ENCODE data around the gene RRP7A. TPM values are rescaled to one million over a fixed set of nuclear protein-coding genes. Genes with fewer than 3 reads are reported as not detected.
"Not testable (repeated sequence)": the region's sequence is repeated elsewhere in the genome, so short reads cannot be mapped to it uniquely, and the experiment has no call there.

The RRP7A gene
- total RNA-seq, 2 experiments from 2014 or later = 45.4 to 48.3 TPM

DNA sequence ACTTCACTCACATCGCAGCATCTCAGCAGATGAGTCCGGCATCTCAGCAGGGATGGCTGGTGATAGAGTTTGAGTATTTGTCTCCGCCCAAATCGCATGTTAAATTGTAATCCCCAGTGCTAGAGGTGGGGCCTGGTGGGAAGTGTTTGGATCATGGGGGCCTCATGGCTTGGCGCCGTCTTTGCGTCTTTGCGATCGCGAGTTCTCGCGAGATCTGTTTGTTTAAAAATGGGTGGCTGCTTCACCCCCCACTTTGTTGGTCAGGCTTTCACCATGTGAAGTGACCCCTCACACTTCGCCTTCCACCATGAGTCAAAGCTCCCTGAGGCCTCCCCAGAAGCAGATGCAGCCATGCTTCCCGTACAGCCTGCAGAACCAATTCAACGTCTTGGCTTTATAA lies 3.0 kb upstream of the RRP7A start:
- DNase-seq (peak in 1 of 14 experiments; percentile 12), ATAC-seq (ENCODE audit: poor library complexity) (no peak)
- peaks cover 4% of the 10 kb centered on the region for H3K36me3 Mint-ChIP-seq (ENCODE audit: low read depth)
- H3K4me3 ChIP-seq (ENCODE audit: low read length) = no peak overlapping the region
- CTCF ChIA-PET = no interaction called here
- no peak overlapping the region for H3K27ac Mint-ChIP-seq
- H3K9me3 ChIP-seq (ENCODE audit: control insufficient read depth in 1 of 2, insufficient read depth in 1 of 2, low read length in 2 of 2) = no peaks in the 10 kb centered on the region
- no peak overlapping the region for H3K27ac ChIP-seq (ENCODE audit: low read depth in 1 of 2, low read length in 2 of 2)
- H3K4me1 Mint-ChIP-seq (ENCODE audit: low read depth) = peaks cover 14% of the 10 kb centered on the region
- intact Hi-C loops (cut with DNase I, micrococcal nuclease) = loop anchor here in 1 of 2 experiments (5.0 to 10.0 kb wide), 2 partner anchors 90 to 438 kb away; partner anchors contain the start of gene POLDIP3
- no peaks in the 10 kb centered on the region for H3K27me3 Mint-ChIP-seq
- H3K4me3 Mint-ChIP-seq = peak overlapping the region; percentile 25
- no peaks in the 10 kb centered on the region for H3K27me3 ChIP-seq (ENCODE audit: control insufficient read depth in 1 of 2, insufficient read depth in 2 of 2, low read length in 2 of 2)
- peaks cover 18% of the 10 kb centered on the region for H3K4me1 ChIP-seq (ENCODE audit: insufficient read depth, low read length)
- H3K9me3 Mint-ChIP-seq = no peaks in the 10 kb centered on the region
- no peak for TF ChIP-seq CTCF (IDR thresholded peaks at IDR 0.05)
- peaks cover 4% of the 10 kb centered on the region for H3K36me3 ChIP-seq (ENCODE audit: insufficient read depth, low read length)
- POLR2A ChIA-PET = no interaction called here

- Histone ChIP-seq H3K4me1 (ENCODE audit: insufficient read depth, low read length) (peaks cover 19% of the 10 kb centered on the region), H3K27ac (ENCODE audit: low read depth in 1 of 2, low read length in 2 of 2) (no peak overlapping the region), H3K4me3 (ENCODE audit: low read length) (no peak overlapping the region), H3K36me3 (ENCODE audit: insufficient read depth, low read length) (peaks cover 10% of the 10 kb centered on the region), H3K27me3 (ENCODE audit: control insufficient read depth in 1 of 2, insufficient read depth in 2 of 2, low read length in 2 of 2) (no peaks in the 10 kb centered on the region), H3K9me3 (ENCODE audit: control insufficient read depth in 1 of 2, insufficient read depth in 1 of 2, low read length in 2 of 2) (no peaks in the 10 kb centered on the region)
- no peak for DNase-seq
- TF ChIP-seq CTCF (IDR thresholded peaks at IDR 0.05) = no peak
- no peak for ATAC-seq (ENCODE audit: poor library complexity)
- ChIA-PET CTCF (interaction anchor here (0.9 kb wide), 1 partner anchor 40 kb away, joined by 3 read pairs; no protein-coding TSS in a partner anchor), POLR2A (no interaction called here)
- intact Hi-C loops (cut with DNase I, micrococcal nuclease) = loop anchor here in 1 of 2 experiments (2.0 to 10.0 kb wide), 3 partner anchors 60 to 436 kb away; partner anchors contain the start of gene POLDIP3
- Mint-ChIP-seq H3K4me3 (peak overlapping the region; percentile 90), H3K4me1 (ENCODE audit: low read depth) (peaks cover 14% of the 10 kb centered on the region), H3K9me3 (no peaks in the 10 kb centered on the region), H3K27ac (no peak overlapping the region), H3K27me3 (no peaks in the 10 kb centered on the region), H3K36me3 (ENCODE audit: low read depth) (peaks cover 12% of the 10 kb centered on the region)
Observed at GRCh38 chr22:42521228-42521546, 1.6 kb upstream of the RRP7A start.

GRCh38 chr22:42518638-42519524 lies 715 bp downstream of the RRP7A start:
- peak in 2 of 14 experiments; percentile 21 to 27 for DNase-seq
- H3K27me3 ChIP-seq (ENCODE audit: control insufficient read depth in 1 of 2, insufficient read depth in 2 of 2, low read length in 2 of 2); CTCF ChIA-PET; H3K9me3 ChIP-seq (ENCODE audit: control insufficient read depth in 1 of 2, insufficient read depth in 1 of 2, low read length in 2 of 2); H3K27me3 Mint-ChIP-seq; H3K9me3 Mint-ChIP-seq: not testable (repeated sequence)
- POLR2A ChIA-PET = interaction anchor here (1.1 kb wide), 1 partner anchor 96 kb away, joined by 3 read pairs; the partner anchor contains the start of gene POLDIP3
- H3K36me3 ChIP-seq (ENCODE audit: insufficient read depth, low read length) = peaks cover 26% of the 10 kb centered on the region
- H3K4me1 ChIP-seq (ENCODE audit: insufficient read depth, low read length) = peaks cover 19% of the 10 kb centered on the region
- Mint-ChIP-seq H3K36me3 (ENCODE audit: low read depth) (peaks cover 21% of the 10 kb centered on the region), H3K4me1 (ENCODE audit: low read depth) (peaks cover 14% of the 10 kb centered on the region), H3K4me3 (peak overlapping the region; percentile 100), H3K27ac (peak overlapping the region; percentile 92)
- peak overlapping the region; percentile 63 for H3K4me3 ChIP-seq (ENCODE audit: low read length)
- H3K27ac ChIP-seq (ENCODE audit: low read depth in 1 of 2, low read length in 2 of 2) = peak overlapping the region; percentile 57 to 64
- ATAC-seq (ENCODE audit: poor library complexity) = peak; percentile 50
- intact Hi-C loops (cut with DNase I, micrococcal nuclease) = loop anchor here in 1 of 2 experiments (2.0 kb wide), 1 partner anchor 18 kb away; no protein-coding TSS in a partner anchor

GRCh38 chr22:42517103-42517502 lies 2.5 kb downstream of the RRP7A start:
- not testable (repeated sequence) for H3K9me3 Mint-ChIP-seq

More at GRCh38 chr22:42517103-42517502, 2.5 kb downstream of the RRP7A start:
- H3K27ac Mint-ChIP-seq; H3K27me3 ChIP-seq (ENCODE audit: control insufficient read depth in 1 of 2, insufficient read depth in 2 of 2, low read length in 2 of 2); H3K4me3 Mint-ChIP-seq; H3K9me3 ChIP-seq (ENCODE audit: control insufficient read depth in 1 of 2, insufficient read depth in 1 of 2, low read length in 2 of 2); intact Hi-C loops (cut with DNase I, micrococcal nuclease); H3K27ac ChIP-seq (ENCODE audit: low read depth in 1 of 2, low read length in 2 of 2); POLR2A ChIA-PET; H3K4me3 ChIP-seq (ENCODE audit: low read length); ATAC-seq (ENCODE audit: poor library complexity); H3K27me3 Mint-ChIP-seq; DNase-seq: not testable (repeated sequence)
- CTCF ChIA-PET = interaction anchor here (0.6 kb wide), 1 partner anchor 11 kb away, joined by 3 read pairs; no protein-coding TSS in a partner anchor
- H3K36me3 Mint-ChIP-seq (ENCODE audit: low read depth) = peaks cover 27% of the 10 kb centered on the region
- Histone ChIP-seq H3K36me3 (ENCODE audit: insufficient read depth, low read length) (peaks cover 35% of the 10 kb centered on the region), H3K4me1 (ENCODE audit: insufficient read depth, low read length) (peaks cover 19% of the 10 kb centered on the region)
- peaks cover 14% of the 10 kb centered on the region for H3K4me1 Mint-ChIP-seq (ENCODE audit: low read depth)

Data from CD4-positive, alpha-beta T cell (primary cell).